22Rv1 (cell line): Measurements from ENCODE around the gene MSL2.

ENCODE experiments used
- ZFX ChIP-seq: fragments of 450-650 bp; IDR thresholded peaks from 2 replicates; pipeline ENCODE4 v1.6.1; 2017; ENCODE audit warnings: antibody characterized with exemption, borderline replicate concordance
- TF ChIP-seq, protein P1 (sequence below): fragments of 450-650 bp; IDR thresholded peaks from 2 replicates; pipeline ENCODE4 v1.5.1; 2017; ENCODE audit warnings: mild to moderate bottlenecking

DNA sequence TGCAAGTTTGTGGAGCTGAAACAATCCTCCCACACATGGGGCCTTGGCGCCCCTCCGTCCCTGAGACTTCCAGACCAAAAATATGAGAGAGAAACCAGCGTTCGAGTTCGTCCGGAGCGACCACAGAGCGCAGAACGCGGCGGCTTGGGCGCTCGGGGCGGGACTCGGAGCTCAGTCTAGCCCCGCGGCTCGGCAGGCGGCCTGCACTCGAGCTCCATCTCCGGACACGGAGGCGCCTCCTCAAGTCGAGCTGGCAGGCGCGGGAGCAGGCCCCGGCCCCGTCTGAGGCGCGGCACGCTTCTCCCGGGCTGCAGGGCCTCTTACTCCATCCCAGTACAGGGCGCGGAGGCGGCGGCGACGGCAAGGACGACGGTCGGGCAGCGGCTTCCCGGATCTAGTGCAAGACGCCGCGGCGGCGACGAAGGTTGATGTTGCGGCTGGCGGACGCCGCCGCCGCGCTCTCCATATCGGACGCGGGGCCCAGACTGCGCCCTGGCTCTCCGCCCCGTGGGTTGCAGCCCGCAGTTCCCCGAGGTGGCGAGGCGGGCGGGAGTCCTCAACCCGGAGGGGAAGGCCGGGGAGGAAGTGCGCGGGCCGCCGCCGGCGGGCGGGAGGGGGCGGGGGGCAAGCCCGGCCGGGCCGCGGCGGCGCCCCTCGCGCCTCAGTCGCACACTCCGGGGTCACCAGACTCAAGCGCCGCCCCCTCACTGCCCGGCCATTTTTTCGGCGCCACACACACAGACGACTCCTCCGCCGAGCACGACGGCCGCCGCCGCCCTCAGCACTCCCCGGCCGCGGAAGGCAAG lies 674 bp downstream of the MSL2 start:
- TF ChIP-seq, protein P1, sequence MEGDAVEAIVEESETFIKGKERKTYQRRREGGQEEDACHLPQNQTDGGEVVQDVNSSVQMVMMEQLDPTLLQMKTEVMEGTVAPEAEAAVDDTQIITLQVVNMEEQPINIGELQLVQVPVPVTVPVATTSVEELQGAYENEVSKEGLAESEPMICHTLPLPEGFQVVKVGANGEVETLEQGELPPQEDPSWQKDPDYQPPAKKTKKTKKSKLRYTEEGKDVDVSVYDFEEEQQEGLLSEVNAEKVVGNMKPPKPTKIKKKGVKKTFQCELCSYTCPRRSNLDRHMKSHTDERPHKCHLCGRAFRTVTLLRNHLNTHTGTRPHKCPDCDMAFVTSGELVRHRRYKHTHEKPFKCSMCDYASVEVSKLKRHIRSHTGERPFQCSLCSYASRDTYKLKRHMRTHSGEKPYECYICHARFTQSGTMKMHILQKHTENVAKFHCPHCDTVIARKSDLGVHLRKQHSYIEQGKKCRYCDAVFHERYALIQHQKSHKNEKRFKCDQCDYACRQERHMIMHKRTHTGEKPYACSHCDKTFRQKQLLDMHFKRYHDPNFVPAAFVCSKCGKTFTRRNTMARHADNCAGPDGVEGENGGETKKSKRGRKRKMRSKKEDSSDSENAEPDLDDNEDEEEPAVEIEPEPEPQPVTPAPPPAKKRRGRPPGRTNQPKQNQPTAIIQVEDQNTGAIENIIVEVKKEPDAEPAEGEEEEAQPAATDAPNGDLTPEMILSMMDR: no peak
- no peak for TF ChIP-seq ZFX
